Tibial artery (tissue), 4 donors: ENCODE data around the gene UBB.
"Not testable (repeated sequence)": the region's sequence is repeated elsewhere in the genome, so short reads cannot be mapped to it uniquely, and the experiment has no call there.

Experiments
- DNase-seq, 2 donors: peaks; one replicate each; pipeline ENCODE4 v3.0.0-alpha.2; 2019
- H3K27ac ChIP-seq, 2 donors: fragments of 200-600 bp; sonication (generic) in 1 of 2; 1 replicate in 1 of 2; 2 replicates in 1 of 2; pipeline ENCODE4 v1.5.1; 2018 to 2019; ENCODE audit warnings: mild to moderate bottlenecking in 1 of 2
- H3K27me3 ChIP-seq, 2 donors: fragments of 200-600 bp; sonication (generic) in 1 of 2; one replicate each; pipeline versions ENCODE4 v1.5.1 to v1.6.0; 2016 to 2019
- H3K36me3 ChIP-seq, 3 donors: fragments of 200-600 bp; sonication (generic) in 2 of 3; one replicate each; pipeline ENCODE4 v1.5.1; 2016 to 2019; ENCODE audit warnings: mild to moderate bottlenecking in 2 of 3
- H3K4me1 ChIP-seq, 4 donors: fragments of 200-600 bp; sonication (generic) in 2 of 4; 1 replicate in 3 of 4; 2 replicates in 1 of 4; pipeline ENCODE4 v1.5.1; 2016 to 2019
- H3K4me3 ChIP-seq, 2 donors: fragments of 200-600 bp; sonication (generic) in 1 of 2; 1 replicate in 1 of 2; 2 replicates in 1 of 2; pipeline ENCODE4 v1.5.1; 2018 to 2019; ENCODE audit warnings: mild to moderate bottlenecking in 2 of 2
- H3K9me3 ChIP-seq, 3 donors: fragments of 200-600 bp; sonication (generic) in 1 of 3; one replicate each; pipeline ENCODE4 v1.5.1; 2016 to 2019
- intact Hi-C: fragments of 100-400 bp; cut with DNase I; formaldehyde crosslinking; loops from one replicate; pipeline ENCODE4 v1.15.0; 2023; ENCODE audit warnings: low total_unique reads
- TF ChIP-seq, protein P1 (sequence below), 2 experiments: fragments of 200-600 bp in 1 of 2; fragments of 450-650 bp in 1 of 2; IDR thresholded peaks; one replicate each; pipeline ENCODE4 v1.5.1; 2017 to 2019; ENCODE audit warnings: antibody characterized with exemption in 2 of 2, mild to moderate bottlenecking in 1 of 2, moderate library complexity in 1 of 2

The UBB gene

GRCh38 chr17:16398270-16399267 lies 17.7 kb downstream of the UBB start:
- no peak for DNase-seq
- intact Hi-C loops = no loop called here
- H3K36me3 ChIP-seq = no peaks in the 10 kb centered on the region
- H3K27ac ChIP-seq = no peak overlapping the region
- H3K4me3 ChIP-seq = no peak overlapping the region
- H3K4me1 ChIP-seq = peaks cover 0 to 8% (median 0%) of the 10 kb centered on the region in 4 donors
- no peaks in the 10 kb centered on the region for H3K27me3 ChIP-seq
- TF ChIP-seq, protein P1, sequence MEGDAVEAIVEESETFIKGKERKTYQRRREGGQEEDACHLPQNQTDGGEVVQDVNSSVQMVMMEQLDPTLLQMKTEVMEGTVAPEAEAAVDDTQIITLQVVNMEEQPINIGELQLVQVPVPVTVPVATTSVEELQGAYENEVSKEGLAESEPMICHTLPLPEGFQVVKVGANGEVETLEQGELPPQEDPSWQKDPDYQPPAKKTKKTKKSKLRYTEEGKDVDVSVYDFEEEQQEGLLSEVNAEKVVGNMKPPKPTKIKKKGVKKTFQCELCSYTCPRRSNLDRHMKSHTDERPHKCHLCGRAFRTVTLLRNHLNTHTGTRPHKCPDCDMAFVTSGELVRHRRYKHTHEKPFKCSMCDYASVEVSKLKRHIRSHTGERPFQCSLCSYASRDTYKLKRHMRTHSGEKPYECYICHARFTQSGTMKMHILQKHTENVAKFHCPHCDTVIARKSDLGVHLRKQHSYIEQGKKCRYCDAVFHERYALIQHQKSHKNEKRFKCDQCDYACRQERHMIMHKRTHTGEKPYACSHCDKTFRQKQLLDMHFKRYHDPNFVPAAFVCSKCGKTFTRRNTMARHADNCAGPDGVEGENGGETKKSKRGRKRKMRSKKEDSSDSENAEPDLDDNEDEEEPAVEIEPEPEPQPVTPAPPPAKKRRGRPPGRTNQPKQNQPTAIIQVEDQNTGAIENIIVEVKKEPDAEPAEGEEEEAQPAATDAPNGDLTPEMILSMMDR (IDR thresholded peaks at IDR 0.05) = no peak
- no peaks in the 10 kb centered on the region for H3K9me3 ChIP-seq

GRCh38 chr17:16403847-16404246 lies 23.0 kb downstream of the UBB start:
- H3K27me3 ChIP-seq, H3K9me3 ChIP-seq, DNase-seq, intact Hi-C loops, H3K4me3 ChIP-seq, H3K36me3 ChIP-seq: not testable (repeated sequence)
- Histone ChIP-seq H3K27ac (peak overlapping the region; percentile 47 to 55), H3K4me1 (peaks cover 0 to 33% (median 17%) of the 10 kb centered on the region in 4 donors)

GRCh38 chr17:16406742-16407674 lies 26.1 kb downstream of the UBB start:
- H3K36me3 ChIP-seq = no peaks in the 10 kb centered on the region
- H3K9me3 ChIP-seq = no peaks in the 10 kb centered on the region
- peak overlapping the region; percentile 63 to 68 for H3K4me3 ChIP-seq
- peak overlapping the region; percentile 91 to 95 for H3K27ac ChIP-seq
- TF ChIP-seq, protein P1 (IDR thresholded peaks at IDR 0.05) = no peak
- intact Hi-C loops = no loop called here
- DNase-seq = peak; percentile 58 to 83
- H3K27me3 ChIP-seq = no peaks in the 10 kb centered on the region
- peaks cover 0 to 33% (median 17%) of the 10 kb centered on the region in 4 donors for H3K4me1 ChIP-seq

- Histone ChIP-seq H3K36me3 (no peaks in the 10 kb centered on the region), H3K27ac (peak overlapping the region; percentile 91 to 95), H3K27me3 (no peaks in the 10 kb centered on the region), H3K4me3 (peak overlapping the region; percentile 63 to 68), H3K9me3 (no peaks in the 10 kb centered on the region), H3K4me1 (peaks cover 0 to 33% (median 17%) of the 10 kb centered on the region in 4 donors)
- intact Hi-C loops = no loop called here
- TF ChIP-seq, protein P1 (IDR thresholded peaks at IDR 0.05) = no peak
- peak; percentile 81 to 89 for DNase-seq
Observed at GRCh38 chr17:16407911-16408588, 27.2 kb downstream of the UBB start.

- H3K27me3 ChIP-seq = no peaks in the 10 kb centered on the region
- TF ChIP-seq, protein P1 (IDR thresholded peaks at IDR 0.05) = peak; percentile 21 to 36
- intact Hi-C loops = no loop called here
- H3K36me3 ChIP-seq = peaks cover 0 to 10% (median 6%) of the 10 kb centered on the region in 3 donors
- H3K9me3 ChIP-seq = no peaks in the 10 kb centered on the region
- DNase-seq = no peak
- peak within 1 kb of the TSS; percentile 64 to 78 for H3K4me3 ChIP-seq
- peaks cover 4 to 45% (median 36%) of the 10 kb centered on the region in 4 donors for H3K4me1 ChIP-seq
- peak within 1 kb of the TSS; percentile 92 to 93 for H3K27ac ChIP-seq
Observed at GRCh38 chr17:16415031-16415924, 34.4 kb downstream of the UBB start, which contains the start of gene TRPV2. Gene TRPV2 (plus strand): TSS chr17:16415571. CDS start chr17:16417669, 2,098 bp downstream.
